Cortex of kidney (tissue), 1 donor: ENCODE results near the gene APCDD1.

Experiments
- DNase-seq: peaks from one replicate; lab custom pipeline; 2025; lab: John Stamatoyannopoulos, UW

APCDD1 gene

GRCh38 chr18:10453806-10454680 is at the start of gene APCDD1:
Gene APCDD1, plus strand, starts transcription at chr18:10454635. Its CDS starts 347 bp downstream, at chr18:10454982.
- DNase-seq, result no peak

GRCh38 chr18:10405014-10405493 is 49.4 kb upstream of the APCDD1 start:
- DNase-seq, result no peak

GRCh38 chr18:10405816-10406663 is 48.4 kb upstream of the APCDD1 start:
- no peak for DNase-seq

GRCh38 chr18:10408131-10408530 is 46.3 kb upstream of the APCDD1 start:
- no peak for DNase-seq

GRCh38 chr18:10409041-10409440 is 45.4 kb upstream of the APCDD1 start:
- no peak for DNase-seq

- no peak for DNase-seq
Observed at GRCh38 chr18:10410472-10411308, 43.7 kb upstream of the APCDD1 start.

- no peak for DNase-seq
Observed at GRCh38 chr18:10412933-10413332, 41.5 kb upstream of the APCDD1 start.

- no peak for DNase-seq
Observed at GRCh38 chr18:10413722-10414121, 40.7 kb upstream of the APCDD1 start.

- DNase-seq, result no peak
Observed at GRCh38 chr18:10414293-10414842, 40.1 kb upstream of the APCDD1 start.

GRCh38 chr18:10416065-10416464 is 38.4 kb upstream of the APCDD1 start:
- no peak for DNase-seq

- no peak for DNase-seq
Observed at GRCh38 chr18:10417191-10417590, 37.2 kb upstream of the APCDD1 start.

GRCh38 chr18:10417664-10418063 is 36.8 kb upstream of the APCDD1 start:
- DNase-seq, result no peak

GRCh38 chr18:10418836-10419235 is 35.6 kb upstream of the APCDD1 start:
- DNase-seq, result no peak

- no peak for DNase-seq
Observed at GRCh38 chr18:10419420-10420103, 34.9 kb upstream of the APCDD1 start.

GRCh38 chr18:10420561-10421352 is 33.7 kb upstream of the APCDD1 start:
- DNase-seq, result no peak

GRCh38 chr18:10421859-10422258 is 32.6 kb upstream of the APCDD1 start:
- DNase-seq, result no peak

- DNase-seq, result no peak
Observed at GRCh38 chr18:10422731-10423130, 31.7 kb upstream of the APCDD1 start.

GRCh38 chr18:10424585-10425307 is 29.7 kb upstream of the APCDD1 start:
- no peak for DNase-seq

- DNase-seq, result no peak
Observed at GRCh38 chr18:10430677-10431076, 23.8 kb upstream of the APCDD1 start.
